A673 (cell line): ENCODE data around the gene INTS12. TPM values are rescaled to one million over a fixed set of nuclear protein-coding genes. Genes with fewer than 3 reads are reported as not detected.

Experiments used
- BruUV-seq: library from RNA; stranded (reverse); fragments of 400-500 nt; replicated peaks from 2 replicates; lab custom pipeline; 2021; lab: Mats Ljungman, UMichigan
- CTCF ChIA-PET: fragments of 300-600 bp; sonication (Branson Sonifier 250); formaldehyde crosslinking; loops from one replicate; lab custom pipeline; 2022; ENCODE audit warnings: antibody characterized with exemption; lab: Charles Lee
- POLR2A ChIA-PET: fragments of 300-600 bp; sonication (Branson Sonifier 250); formaldehyde crosslinking; loops from one replicate; lab custom pipeline; 2022; ENCODE audit warnings: antibody characterized with exemption; ENCODE audit not compliant: low non-redundant PET; lab: Charles Lee
- DNase-seq: peaks from one replicate; pipeline ENCODE4 v3.0.0-alpha.2; 2015; ENCODE audit warnings: low spot score
- H3K27ac ChIP-seq: fragments of 200-600 bp; sonication (generic); 2 replicates; pipeline ENCODE4 v1.5.1; 2016; ENCODE audit warnings: mixed run types, low read depth, mild to moderate bottlenecking, mixed read lengths, antibody characterized with exemption, low read length; ENCODE audit not compliant: poor library complexity, severe bottlenecking
- H3K27me3 ChIP-seq: fragments of 200-600 bp; sonication (generic); replicated peaks from 2 replicates; pipeline ENCODE4 v1.6.1; 2017; ENCODE audit warnings: mixed run types, low read depth, mild to moderate bottlenecking, mixed read lengths, antibody characterized with exemption, low read length; ENCODE audit not compliant: insufficient read depth, poor library complexity
- H3K36me3 ChIP-seq: fragments of 200-600 bp; sonication (generic); 2 replicates; pipeline ENCODE4 v1.6.1; 2016; ENCODE audit warnings: mixed run types, mild to moderate bottlenecking, mixed read lengths, antibody characterized with exemption, low read length; ENCODE audit not compliant: insufficient read depth, poor library complexity, severe bottlenecking
- H3K4me1 ChIP-seq: fragments of 200-600 bp; sonication (generic); 2 replicates; pipeline ENCODE4 v1.6.1; 2017; ENCODE audit warnings: mixed run types, mild to moderate bottlenecking, mixed read lengths, antibody characterized with exemption, low read length; ENCODE audit not compliant: insufficient read depth, poor library complexity, severe bottlenecking
- H3K4me3 ChIP-seq: fragments of 200-600 bp; sonication (generic); 2 replicates; pipeline ENCODE4 v1.5.1; 2016; ENCODE audit warnings: low read depth, mixed run types, mild to moderate bottlenecking, mixed read lengths, low read length; ENCODE audit not compliant: poor library complexity, severe bottlenecking
- H3K9me3 ChIP-seq: fragments of 200-600 bp; sonication (generic); 2 replicates; pipeline ENCODE4 v1.6.1; 2016; ENCODE audit warnings: mixed run types, low read depth, mild to moderate bottlenecking, mixed read lengths, antibody characterized with exemption, low read length; ENCODE audit not compliant: poor library complexity, severe bottlenecking
- CTCF ChIP-seq: fragments of 300-800, 200-600 bp; sonication (generic); conservative IDR thresholded peaks from 2 replicates; pipeline ENCODE4 v1.5.1; 2017; ENCODE audit warnings: low read depth, mild to moderate bottlenecking, antibody characterized with exemption, low read length, moderate library complexity, mixed read lengths
- EZH2 ChIP-seq: fragments of 200-600 bp; sonication (generic); IDR thresholded peaks from 2 replicates; pipeline ENCODE4 v1.6.1; 2017; ENCODE audit warnings: borderline replicate concordance, low read depth, mild to moderate bottlenecking, mixed read lengths, antibody characterized with exemption, low read length; ENCODE audit not compliant: poor library complexity, severe bottlenecking
- intact Hi-C: fragments of 100-400 bp; cut with micrococcal nuclease; formaldehyde crosslinking; loops from one replicate; pipeline ENCODE4 v1.10.0; 2022; ENCODE audit not compliant: unreplicated experiment
- total RNA-seq: library from RNA; stranded (reverse); gene quantifications from 2 replicates; pipeline ENCODE4 v1.2.3, GENCODE V29; 2021

Gene INTS12
- total RNA-seq, 1 experiment from 2014 or later = 28.3 TPM

DNA sequence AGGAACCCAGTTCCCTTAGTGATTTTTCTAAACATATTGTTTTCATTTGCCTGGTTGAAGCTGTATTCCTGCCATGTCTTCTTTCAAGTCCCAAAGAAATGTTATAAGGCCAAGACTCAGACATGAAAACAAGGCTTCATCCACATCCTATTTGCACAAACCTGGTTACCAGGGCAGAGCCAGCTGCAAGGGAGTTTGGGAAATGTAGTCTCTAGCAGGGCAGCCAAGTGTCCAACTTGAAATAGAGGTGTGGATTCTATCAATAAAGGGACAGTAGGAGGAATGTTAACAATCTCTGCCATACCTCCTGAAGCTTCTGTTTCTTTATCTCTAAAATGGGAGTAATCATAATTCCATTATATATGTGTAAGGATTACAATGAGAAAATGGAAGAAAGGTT, 56.6 kb downstream of the INTS12 start:
- BruUV-seq = no TSS peak
- no peak for DNase-seq
- H3K27me3 ChIP-seq = no peaks in the 10 kb centered on the region
- intact Hi-C loops = no loop called here
- no peaks in the 10 kb centered on the region for H3K36me3 ChIP-seq
- no peaks in the 10 kb centered on the region for H3K4me1 ChIP-seq
- POLR2A ChIA-PET = no interaction called here
- TF ChIP-seq CTCF (no peak), EZH2 (no peak)
- no peak overlapping the region for H3K4me3 ChIP-seq
- no peak overlapping the region for H3K27ac ChIP-seq
- CTCF ChIA-PET = no interaction called here
- no peaks in the 10 kb centered on the region for H3K9me3 ChIP-seq

- Histone ChIP-seq H3K9me3 (no peaks in the 10 kb centered on the region), H3K27me3 (no peaks in the 10 kb centered on the region), H3K27ac (no peak overlapping the region), H3K4me3 (no peak overlapping the region), H3K4me1 (no peaks in the 10 kb centered on the region), H3K36me3 (no peaks in the 10 kb centered on the region)
- no TSS peak for BruUV-seq
- intact Hi-C loops = no loop called here
- no peak for DNase-seq
- POLR2A ChIA-PET = no interaction called here
- CTCF ChIA-PET = no interaction called here
- TF ChIP-seq CTCF (no peak), EZH2 (no peak)
Measured at GRCh38 chr4:105650190-105650589, 58.3 kb downstream of the INTS12 start.

DNA sequence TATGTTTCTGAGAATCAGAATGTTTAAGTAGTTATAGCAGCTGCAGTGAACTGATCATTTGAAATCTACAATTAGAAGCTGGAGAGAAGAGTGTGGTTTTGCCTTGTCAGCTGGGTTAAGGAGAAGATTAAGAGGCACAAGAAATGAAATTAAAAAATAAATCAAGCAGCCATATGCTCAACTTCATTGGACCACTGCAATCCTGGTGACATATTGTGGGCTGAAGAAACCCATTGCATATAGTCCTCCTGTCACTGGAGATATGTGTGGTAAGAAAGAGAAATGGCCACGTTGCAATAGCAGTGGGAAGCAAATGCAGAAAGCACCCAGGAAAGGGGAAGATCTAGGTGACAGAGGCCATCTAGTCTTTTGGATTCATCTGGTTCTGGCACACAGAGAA, 63.0 kb downstream of the INTS12 start:
- DNase-seq = no peak
- H3K4me1 ChIP-seq = no peaks in the 10 kb centered on the region
- ChIA-PET POLR2A (no interaction called here), CTCF (no interaction called here)
- no peak overlapping the region for H3K27ac ChIP-seq
- no peak for TF ChIP-seq CTCF
- no peak for TF ChIP-seq EZH2
- intact Hi-C loops = no loop called here
- BruUV-seq = no TSS peak
- H3K9me3 ChIP-seq = no peaks in the 10 kb centered on the region
- H3K36me3 ChIP-seq = no peaks in the 10 kb centered on the region
- no peaks in the 10 kb centered on the region for H3K27me3 ChIP-seq
- H3K4me3 ChIP-seq = no peak overlapping the region
